CD8-positive, alpha-beta memory T cell (primary cell): ENCODE measurements around the gene KDELR1. TPM values are rescaled to one million over a fixed set of nuclear protein-coding genes. Genes with fewer than 3 reads are reported as not detected.
A peak's percentile ranks its signal among the peaks of the same experiment; 100 is the strongest.

ENCODE experiments used
- CTCF ChIA-PET: fragments of 350-600 bp; sonication (Branson Sonifier 250); formaldehyde crosslinking; loops from one replicate; lab custom pipeline; 2021; ENCODE audit warnings: antibody characterized with exemption; lab: Charles Lee
- POLR2A ChIA-PET: fragments of 350-600 bp; sonication (Branson Sonifier 250); formaldehyde crosslinking; loops from one replicate; lab custom pipeline; 2021; ENCODE audit warnings: antibody characterized with exemption; lab: Charles Lee
- DNase-seq, 5 donors: peaks; one replicate each; pipeline versions ENCODE4 v3.0.0 to v3.0.0-alpha.2; 2020 to 2022; ENCODE audit warnings: mixed read lengths in 1 of 5
- H3K27ac ChIP-seq: one replicate; pipeline ENCODE4 v1.7.0; 2013; ENCODE audit warnings: low read depth, mild to moderate bottlenecking, low read length, moderate library complexity
- H3K27me3 ChIP-seq: 2 replicates; pipeline ENCODE4 v1.7.0; 2013; ENCODE audit warnings: low read length, mild to moderate bottlenecking; ENCODE audit not compliant: insufficient read depth, poor library complexity, severe bottlenecking
- H3K36me3 ChIP-seq: 2 replicates; pipeline ENCODE4 v1.7.0; 2013; ENCODE audit warnings: mild to moderate bottlenecking, low read length, moderate library complexity; ENCODE audit not compliant: insufficient read depth
- H3K4me1 ChIP-seq: 2 replicates; pipeline ENCODE4 v1.7.0; 2013; ENCODE audit warnings: mild to moderate bottlenecking, low read length, moderate library complexity; ENCODE audit not compliant: insufficient read depth
- H3K4me3 ChIP-seq: 2 replicates; pipeline ENCODE4 v1.7.0; 2013; ENCODE audit warnings: mild to moderate bottlenecking, low read length
- H3K9me3 ChIP-seq: 2 replicates; pipeline ENCODE4 v1.7.0; 2013; ENCODE audit warnings: mild to moderate bottlenecking, low read length
- H3K27ac Mint-ChIP-seq, 8 donors: one replicate each; pipeline ENCODE4 v1.8.0; 2020 to 2021; ENCODE audit warnings: mixed read lengths in 8 of 8, mild to moderate bottlenecking in 6 of 8, inconsistent platforms in 3 of 8, moderate library complexity in 3 of 8
- H3K27me3 Mint-ChIP-seq, 2 donors: one replicate each; pipeline ENCODE4 v1.8.0; 2020 to 2021; ENCODE audit warnings: mixed read lengths in 2 of 2, mild to moderate bottlenecking in 1 of 2, moderate library complexity in 1 of 2
- H3K36me3 Mint-ChIP-seq, 3 donors: one replicate each; pipeline ENCODE4 v1.8.0; 2020 to 2021; ENCODE audit warnings: mixed read lengths in 3 of 3, inconsistent platforms in 1 of 3, mild to moderate bottlenecking in 1 of 3
- H3K4me1 Mint-ChIP-seq, 3 donors: one replicate each; pipeline ENCODE4 v1.8.0; 2020 to 2021; ENCODE audit warnings: mixed read lengths in 3 of 3, inconsistent platforms in 1 of 3, mild to moderate bottlenecking in 1 of 3
- H3K4me3 Mint-ChIP-seq, 7 donors: one replicate each; pipeline ENCODE4 v1.8.0; 2020 to 2021; ENCODE audit warnings: mixed read lengths in 7 of 7, mild to moderate bottlenecking in 6 of 7, moderate library complexity in 4 of 7, inconsistent platforms in 2 of 7
- H3K9me3 Mint-ChIP-seq, 5 donors: one replicate each; pipeline ENCODE4 v1.8.0; 2020 to 2022; ENCODE audit warnings: mixed read lengths in 5 of 5, mild to moderate bottlenecking in 3 of 5, moderate library complexity in 2 of 5, inconsistent platforms in 1 of 5
- polyA plus RNA-seq: library from polyadenylated mRNA; unstranded; fragments of 300-500 nt; fragmentation: Illumina TruSeq; gene quantifications from one replicate; pipeline ENCODE4 v1.2.3, GENCODE V29; 2021
- total RNA-seq, 2 experiments: library from RNA; stranded (reverse); gene quantifications; one replicate each; pipeline ENCODE4 v1.2.3, GENCODE V29; 2021

Gene KDELR1
- total and polyA plus RNA-seq, 3 experiments from 2014 or later: 32.5 to 82.9 (median 78.7) TPM

GRCh38 chr19:48365602-48366001, 25.7 kb downstream of the KDELR1 start:
- Histone ChIP-seq H3K4me3 (no peak overlapping the region), H3K27me3 (no peaks in the 10 kb centered on the region), H3K27ac (no peak overlapping the region), H3K36me3 (no peaks in the 10 kb centered on the region), H3K4me1 (peaks cover 20% of the 10 kb centered on the region), H3K9me3 (no peaks in the 10 kb centered on the region)
- H3K27me3 Mint-ChIP-seq: no peaks in the 10 kb centered on the region
- no peaks in the 10 kb centered on the region for H3K9me3 Mint-ChIP-seq
- DNase-seq: no peak
- POLR2A ChIA-PET: no interaction called here
- peaks cover 13 to 19% (median 16%) of the 10 kb centered on the region in 3 donors for H3K4me1 Mint-ChIP-seq
- no peak overlapping the region for H3K27ac Mint-ChIP-seq
- CTCF ChIA-PET: interaction anchor here (3.7 kb wide), 1 partner anchor 25 kb away, joined by 21 read pairs; the partner anchor contains the start of gene KDELR1
- no peak overlapping the region for H3K4me3 Mint-ChIP-seq
- peaks cover 0 to 8% (median 2%) of the 10 kb centered on the region in 3 donors for H3K36me3 Mint-ChIP-seq

GRCh38 chr19:48364598-48365348, 26.6 kb downstream of the KDELR1 start:
- H3K4me1 ChIP-seq: peaks cover 20% of the 10 kb centered on the region
- peak overlapping the region; percentile 70 for H3K4me3 ChIP-seq
- Mint-ChIP-seq H3K27ac (peak overlapping the region; percentile 86 to 98 (median 93)), H3K4me1 (peaks cover 13 to 19% (median 16%) of the 10 kb centered on the region in 3 donors), H3K27me3 (no peaks in the 10 kb centered on the region), H3K4me3 (peak overlapping the region; percentile 81 to 92 (median 89)), H3K9me3 (no peaks in the 10 kb centered on the region), H3K36me3 (peaks cover 0 to 9% (median 2%) of the 10 kb centered on the region in 3 donors)
- ChIA-PET CTCF (interaction anchor here (1.2 to 3.7 kb wide), 5 partner anchors 26 to 161 kb away, joined by 4 to 21 read pairs (median 6); partner anchors contain the start of gene KDELR1), POLR2A (interaction anchor here (1.2 to 3.1 kb wide), 4 partner anchors 27 to 196 kb away, joined by 3 to 22 read pairs (median 8); partner anchors contain the start of gene KDELR1)
- H3K9me3 ChIP-seq: no peaks in the 10 kb centered on the region
- no peaks in the 10 kb centered on the region for H3K27me3 ChIP-seq
- peak overlapping the region; percentile 87 for H3K27ac ChIP-seq
- no peak for DNase-seq
- H3K36me3 ChIP-seq: no peaks in the 10 kb centered on the region

DNA sequence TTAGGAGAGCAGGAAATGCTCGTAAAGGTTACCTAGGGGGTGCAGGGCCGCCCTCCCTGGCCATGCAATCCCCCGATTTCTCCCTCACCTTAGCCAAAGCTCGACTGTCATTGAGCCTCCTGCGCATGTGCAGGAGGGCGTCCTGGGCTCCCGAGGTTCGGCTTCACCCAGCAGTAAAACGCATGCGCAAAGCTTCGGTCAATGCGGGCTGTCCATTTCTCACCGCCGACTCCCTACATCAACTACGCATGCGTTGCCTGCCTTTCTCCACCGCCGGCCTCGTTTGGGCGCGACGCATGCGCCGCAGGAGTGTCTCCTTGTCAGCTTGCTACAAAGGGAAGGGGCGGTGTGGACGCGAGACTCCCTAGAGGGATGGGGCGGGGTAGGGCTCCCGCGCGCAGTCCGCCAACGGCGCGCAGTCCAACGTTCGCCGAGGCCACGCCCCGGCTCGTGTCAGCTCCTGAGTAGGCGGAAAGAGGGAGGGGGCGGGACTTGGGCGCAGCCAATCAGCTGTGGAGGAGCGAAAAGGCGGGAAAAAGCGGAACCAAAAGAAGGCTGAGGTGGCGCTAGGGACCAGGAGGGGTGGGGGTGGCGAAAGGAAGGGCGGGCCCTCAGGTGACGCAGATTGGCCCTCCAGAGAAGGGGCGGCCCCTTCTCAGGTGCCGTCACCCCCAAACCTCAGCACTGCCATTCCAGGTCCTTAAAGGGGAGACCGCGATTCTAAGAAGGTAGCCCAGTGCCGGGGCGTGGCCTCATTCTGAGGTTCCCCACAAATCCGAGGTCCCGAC, 27.3 kb downstream of the KDELR1 start, which contains the start of the genes SYNGR4 and TMEM143:
Gene SYNGR4, plus strand, starts transcription at position 558 of the 788 bp plus-strand sequence. CDS start 1,476 bp downstream, outside the sequence.
Gene TMEM143, minus strand, starts transcription at position 131 of the 788 bp plus-strand sequence. Its CDS starts 20 bp downstream, at position 111.
- H3K27ac Mint-ChIP-seq: peak within 1 kb of the TSS; percentile 86 to 98 (median 93)
- no peaks in the 10 kb centered on the region for H3K9me3 Mint-ChIP-seq

DNA sequence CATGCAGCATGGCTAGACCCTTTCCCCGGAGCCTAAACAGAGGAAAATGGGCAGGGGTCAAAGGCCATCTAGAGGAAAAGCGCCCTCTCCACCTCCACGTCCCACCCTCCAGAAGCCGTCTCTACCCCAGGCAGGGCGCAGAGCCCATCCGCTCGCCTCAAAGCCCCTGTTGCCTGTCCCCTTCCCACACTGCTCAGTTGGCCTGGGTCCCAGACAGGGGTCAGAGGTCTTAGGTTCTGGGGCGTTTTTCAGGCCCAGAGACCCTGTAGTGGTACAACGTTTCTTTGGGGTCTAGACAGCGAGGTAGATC, 27.9 kb downstream of the KDELR1 start:
- H3K9me3 Mint-ChIP-seq: no peaks in the 10 kb centered on the region

More for the DNA sequence above, 27.3 kb downstream of the KDELR1 start, which contains the start of the genes SYNGR4 and TMEM143:
- peaks cover 20% of the 10 kb centered on the region for H3K4me1 ChIP-seq
- H3K27ac ChIP-seq: peak within 1 kb of the TSS; percentile 90
- H3K27me3 ChIP-seq: no peaks in the 10 kb centered on the region
- peak; percentile 97 to 100 (median 98) for DNase-seq
- H3K4me3 Mint-ChIP-seq: peak within 1 kb of the TSS; percentile 81 to 92 (median 89)
- H3K4me1 Mint-ChIP-seq: peaks cover 13 to 19% (median 16%) of the 10 kb centered on the region in 3 donors
- H3K9me3 ChIP-seq: no peaks in the 10 kb centered on the region
- ChIA-PET CTCF (interaction anchor here (0.7 to 3.7 kb wide), 8 partner anchors 10 to 1574 kb away, joined by 3 to 21 read pairs (median 4); partner anchors contain the start of gene KDELR1), POLR2A (interaction anchor here (0.5 to 3.1 kb wide), 12 partner anchors 26 to 1814 kb away, joined by 3 to 22 read pairs (median 5); partner anchors contain the start of genes KDELR1 and PPP1R15A)
- no peaks in the 10 kb centered on the region for H3K27me3 Mint-ChIP-seq
- peaks cover 0 to 14% (median 4%) of the 10 kb centered on the region in 3 donors for H3K36me3 Mint-ChIP-seq
- H3K4me3 ChIP-seq: peak within 1 kb of the TSS; percentile 99
- no peaks in the 10 kb centered on the region for H3K36me3 ChIP-seq

GRCh38 chr19:48362716-48363499, 28.4 kb downstream of the KDELR1 start:
- ChIA-PET CTCF (interaction anchor here (1.1 to 3.7 kb wide), 5 partner anchors 9 to 39 kb away, joined by 3 to 21 read pairs (median 6); partner anchors contain the start of gene KDELR1), POLR2A (interaction anchor here (0.5 to 3.1 kb wide), 6 partner anchors 30 to 1250 kb away, joined by 3 to 22 read pairs (median 4); partner anchors contain the start of gene ZC3H4)
- Mint-ChIP-seq H3K9me3 (no peaks in the 10 kb centered on the region), H3K4me1 (peaks cover 13 to 19% (median 16%) of the 10 kb centered on the region in 3 donors), H3K4me3 (peak overlapping the region; percentile 81 to 92 (median 89)), H3K36me3 (peaks cover 5 to 18% (median 8%) of the 10 kb centered on the region in 3 donors), H3K27ac (peak overlapping the region; percentile 61 to 98 (median 92)), H3K27me3 (no peaks in the 10 kb centered on the region)
- no peaks in the 10 kb centered on the region for H3K27me3 ChIP-seq
- DNase-seq: peak; percentile 83 to 92 (median 84)
- peaks cover 20% of the 10 kb centered on the region for H3K4me1 ChIP-seq
- peak overlapping the region; percentile 99 for H3K4me3 ChIP-seq
- peak overlapping the region; percentile 90 for H3K27ac ChIP-seq
- H3K9me3 ChIP-seq: no peaks in the 10 kb centered on the region
- H3K36me3 ChIP-seq: no peaks in the 10 kb centered on the region

More for the DNA sequence above, 27.9 kb downstream of the KDELR1 start:
- CTCF ChIA-PET: interaction anchor here (0.7 to 3.7 kb wide), 8 partner anchors 9 to 1574 kb away, joined by 3 to 21 read pairs (median 4); partner anchors contain the start of gene KDELR1
- H3K36me3 ChIP-seq: no peaks in the 10 kb centered on the region
- H3K27ac ChIP-seq: peak overlapping the region; percentile 90
- peak overlapping the region; percentile 99 for H3K4me3 ChIP-seq
- Mint-ChIP-seq H3K27me3 (no peaks in the 10 kb centered on the region), H3K4me3 (peak overlapping the region; percentile 81 to 92 (median 89)), H3K27ac (peak overlapping the region; percentile 86 to 98 (median 93)), H3K36me3 (peaks cover 3 to 16% (median 8%) of the 10 kb centered on the region in 3 donors), H3K4me1 (peaks cover 13 to 19% (median 16%) of the 10 kb centered on the region in 3 donors)
- H3K9me3 ChIP-seq: no peaks in the 10 kb centered on the region
- POLR2A ChIA-PET: interaction anchor here (0.5 to 3.1 kb wide), 9 partner anchors 27 to 509 kb away, joined by 3 to 22 read pairs (median 6); partner anchors contain the start of genes KDELR1 and PPP1R15A
- no peak for DNase-seq
- peaks cover 20% of the 10 kb centered on the region for H3K4me1 ChIP-seq
- no peaks in the 10 kb centered on the region for H3K27me3 ChIP-seq

GRCh38 chr19:48361912-48362311, 29.4 kb downstream of the KDELR1 start:
- DNase-seq: no peak
- H3K27ac Mint-ChIP-seq: peak overlapping the region in 2 of 8 donors; percentile 18 to 61
- Histone ChIP-seq H3K27me3 (no peaks in the 10 kb centered on the region), H3K4me3 (no peak overlapping the region), H3K36me3 (no peaks in the 10 kb centered on the region), H3K9me3 (no peaks in the 10 kb centered on the region), H3K4me1 (peaks cover 20% of the 10 kb centered on the region), H3K27ac (no peak overlapping the region)
- H3K36me3 Mint-ChIP-seq: peaks cover 5 to 20% (median 8%) of the 10 kb centered on the region in 3 donors
- ChIA-PET POLR2A (interaction anchor here (3.1 kb wide), 1 partner anchor 29 kb away, joined by 22 read pairs; no protein-coding TSS in a partner anchor), CTCF (interaction anchor here (2.9 to 3.7 kb wide), 2 partner anchors 29 kb away, joined by 18 to 21 read pairs; partner anchors contain the start of gene KDELR1)
- H3K4me3 Mint-ChIP-seq: peak overlapping the region in 4 of 7 donors; percentile 8 to 57 (median 28)
- H3K4me1 Mint-ChIP-seq: peaks cover 13 to 19% (median 16%) of the 10 kb centered on the region in 3 donors
- no peaks in the 10 kb centered on the region for H3K9me3 Mint-ChIP-seq
- H3K27me3 Mint-ChIP-seq: no peaks in the 10 kb centered on the region
